Fibroblast of lung (primary cell): ENCODE results near the gene PRR23E.

Source experiments
- CTCF ChIP-seq, 2 donors: IDR thresholded peaks in 1 of 2; conservative IDR thresholded peaks in 1 of 2; 1 replicate in 1 of 2; 2 replicates in 1 of 2; pipeline ENCODE4 v1.5.1; 2011 to 2012; ENCODE audit warnings: low read length in 2 of 2, control low read depth in 1 of 2, inconsistent platforms in 1 of 2, low read depth in 1 of 2, mild to moderate bottlenecking in 1 of 2
- EZH2 ChIP-seq: IDR thresholded peaks from 2 replicates; pipeline ENCODE4 v1.5.1; 2012; ENCODE audit warnings: low read length, control low read depth, mild to moderate bottlenecking; ENCODE audit errors: missing control alignments

GRCh38 chr3:127207727-127208482 lies 15.0 kb downstream of the PRR23E start:
- no peak for TF ChIP-seq CTCF (conservative IDR thresholded peaks at IDR 0.05 in 1 of 2, IDR thresholded peaks at IDR 0.05 in 1 of 2; ENCODE audit: low read depth in 1 of 2, low read length in 2 of 2)
- TF ChIP-seq EZH2: no peak
